GM18502 (cell line): ENCODE measurements around the gene NFILZ.

Experiments
- ATAC-seq: cut with Tn5 transposase; IDR thresholded peaks from one replicate; pipeline ENCODE4 v1.9.1; 2021; ENCODE audit warnings: mild to moderate bottlenecking; ENCODE audit not compliant: unreplicated experiment, poor library complexity

NFILZ gene

GRCh38 chr19:8629996-8630683 lies at the start of gene NFILZ:
Gene NFILZ, plus strand, starts transcription at chr19:8630633. Its CDS starts 46,133 bp downstream, at chr19:8676766.
- ATAC-seq = no peak

DNA sequence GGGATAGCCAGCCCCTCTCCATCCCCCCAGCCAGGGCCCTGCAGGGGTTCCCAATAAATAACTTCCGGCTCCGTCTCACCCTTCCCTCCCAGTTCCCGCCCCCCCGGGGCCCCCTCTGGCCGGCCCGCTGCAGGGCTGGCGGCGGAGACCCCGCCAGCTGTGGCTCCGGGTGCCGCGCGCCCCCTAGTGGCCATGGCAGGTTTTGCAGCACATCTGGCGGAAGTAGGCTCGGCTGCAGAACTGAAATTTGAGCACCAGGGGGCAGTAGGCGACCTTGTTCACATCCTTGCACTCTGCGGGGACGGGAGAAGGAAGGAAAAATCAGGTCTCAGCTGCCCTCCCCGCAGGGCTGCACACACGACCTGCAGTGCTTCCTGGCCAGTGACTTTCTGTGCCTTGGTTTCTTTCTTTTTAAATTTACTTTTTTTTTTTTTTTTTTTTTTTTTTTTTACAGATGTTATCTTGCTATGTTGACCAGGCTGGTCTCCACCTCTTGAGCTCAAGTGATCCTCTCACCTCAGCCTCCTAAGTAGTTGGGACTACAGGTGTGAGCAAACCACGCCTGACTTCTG lies 49.6 kb upstream of the NFILZ start:
- peak; percentile 59 for ATAC-seq

GRCh38 chr19:8584965-8585893 lies 45.2 kb upstream of the NFILZ start:
- no peak for ATAC-seq

DNA sequence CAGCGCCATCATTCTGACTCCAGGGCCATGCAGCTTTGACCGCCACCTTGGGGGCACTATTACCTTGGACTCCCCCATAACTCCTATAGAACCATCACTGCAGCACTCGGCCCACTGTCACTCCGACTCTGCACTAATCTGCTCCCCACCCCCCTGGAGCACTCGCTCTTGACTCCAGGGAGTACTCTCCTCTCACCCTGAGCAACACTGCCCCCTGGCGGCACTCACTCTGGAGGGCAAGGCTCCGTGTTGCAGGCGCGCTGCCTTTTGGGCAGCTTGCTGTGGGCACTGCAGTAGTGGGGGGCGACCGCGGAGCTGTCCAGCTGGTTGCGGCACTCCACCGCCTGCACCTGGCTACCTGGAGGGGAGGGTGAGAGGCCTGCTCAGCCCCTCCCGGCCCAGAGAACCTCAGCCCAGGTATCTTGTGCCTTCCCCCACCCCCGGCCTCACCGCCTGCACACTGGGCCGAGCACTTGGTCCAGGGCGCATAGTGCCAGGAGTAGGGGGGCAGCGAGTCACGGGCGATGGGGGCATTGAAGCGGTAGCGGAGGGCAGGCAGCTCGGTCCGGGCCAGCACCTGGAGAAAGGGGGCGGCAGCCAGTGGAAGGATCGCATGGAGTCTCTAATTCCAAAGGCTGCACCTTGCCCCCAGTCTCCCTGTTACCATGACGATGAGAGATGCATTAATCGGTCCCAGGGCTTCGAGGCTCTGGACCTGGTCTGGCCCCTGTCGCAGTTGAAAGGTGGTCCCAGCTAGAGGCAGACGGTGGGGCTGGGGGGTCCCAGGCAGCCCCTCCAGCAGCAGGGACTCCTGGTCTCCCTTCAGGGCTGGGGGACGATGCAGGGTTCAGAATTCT lies 44.3 kb upstream of the NFILZ start:
- no peak for ATAC-seq

GRCh38 chr19:8589177-8589714 lies 41.2 kb upstream of the NFILZ start:
- no peak for ATAC-seq

- ATAC-seq = no peak
Measured at GRCh38 chr19:8592231-8593009, 38.0 kb upstream of the NFILZ start.

- ATAC-seq = no peak
Measured at GRCh38 chr19:8593931-8594330, 36.5 kb upstream of the NFILZ start.

GRCh38 chr19:8595651-8596050 lies 34.8 kb upstream of the NFILZ start:
- ATAC-seq = no peak

DNA sequence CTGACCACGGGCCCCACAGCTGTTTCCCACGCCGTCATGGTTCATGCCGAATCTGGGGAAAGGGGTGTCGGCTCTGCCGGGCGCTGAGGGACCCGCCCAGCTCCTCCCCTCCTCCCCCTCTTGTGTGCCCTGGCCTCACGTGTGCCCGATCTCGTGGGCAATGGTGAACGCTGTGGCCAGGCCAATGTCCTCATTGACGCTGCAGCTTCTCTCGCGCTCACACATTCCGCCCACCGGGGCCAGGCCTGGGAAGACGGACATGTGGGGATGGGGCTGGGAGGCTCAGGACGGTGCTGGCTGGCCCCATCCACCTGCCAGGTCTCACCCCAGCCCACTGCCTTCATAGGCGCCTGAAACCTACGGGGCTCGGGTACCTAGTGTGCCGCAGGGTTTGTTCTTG lies 34.3 kb upstream of the NFILZ start:
- no peak for ATAC-seq

GRCh38 chr19:8600064-8600463 lies 30.4 kb upstream of the NFILZ start:
- ATAC-seq = no peak

DNA sequence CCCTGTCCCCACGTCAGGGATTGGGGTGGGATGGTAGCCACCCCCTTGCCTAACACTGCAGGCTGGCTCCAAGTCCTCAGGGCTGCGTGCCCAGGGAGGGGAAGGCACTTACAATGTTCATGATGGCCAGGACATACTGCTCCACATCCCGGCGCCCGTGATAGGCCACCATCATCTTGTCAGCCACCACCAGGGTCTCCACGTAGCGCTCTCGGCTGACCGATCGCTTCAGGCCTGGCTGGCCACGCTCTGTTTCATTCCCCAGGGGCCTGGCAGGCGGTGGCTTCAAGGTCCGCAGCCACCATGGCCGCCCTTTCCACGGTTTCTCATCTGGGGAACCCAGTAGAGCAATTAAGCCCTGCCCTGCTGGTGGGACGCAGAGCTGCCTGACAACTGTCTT lies 29.6 kb upstream of the NFILZ start:
- no peak for ATAC-seq

- ATAC-seq = no peak
Measured at GRCh38 chr19:8601796-8602195, 28.6 kb upstream of the NFILZ start.

DNA sequence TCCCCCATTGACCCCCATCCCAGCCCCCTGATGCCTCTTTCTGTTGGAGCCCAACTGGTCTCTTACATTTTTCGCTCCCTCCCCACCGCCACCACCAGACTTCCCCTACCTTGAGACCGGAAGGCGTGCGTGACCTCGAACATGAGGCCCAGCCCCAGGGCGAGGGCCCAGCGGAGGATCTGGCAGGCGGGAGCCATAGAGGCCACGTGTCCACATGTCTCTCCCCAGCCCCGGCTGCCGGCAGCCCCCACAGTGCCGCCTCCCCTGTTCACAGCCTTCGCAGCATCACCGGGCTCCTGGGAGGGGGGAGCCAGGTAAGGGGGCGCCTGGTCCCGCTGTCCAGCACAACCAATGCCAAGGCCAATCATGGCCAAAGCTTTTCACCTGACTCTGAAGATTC lies 24.9 kb upstream of the NFILZ start:
- ATAC-seq = no peak

GRCh38 chr19:8607386-8607785 lies 23.0 kb upstream of the NFILZ start:
- ATAC-seq = no peak

- no peak for ATAC-seq
Measured at GRCh38 chr19:8608941-8609278, 21.5 kb upstream of the NFILZ start.

- ATAC-seq = no peak
Measured at GRCh38 chr19:8609279-8610040, 21.0 kb upstream of the NFILZ start.

GRCh38 chr19:8610041-8610935 lies 20.1 kb upstream of the NFILZ start, which contains the start of gene ADAMTS10:
Gene ADAMTS10, minus strand, starts transcription at chr19:8610715. Its CDS starts 5,005 bp downstream, at chr19:8605710.
- no peak for ATAC-seq

DNA sequence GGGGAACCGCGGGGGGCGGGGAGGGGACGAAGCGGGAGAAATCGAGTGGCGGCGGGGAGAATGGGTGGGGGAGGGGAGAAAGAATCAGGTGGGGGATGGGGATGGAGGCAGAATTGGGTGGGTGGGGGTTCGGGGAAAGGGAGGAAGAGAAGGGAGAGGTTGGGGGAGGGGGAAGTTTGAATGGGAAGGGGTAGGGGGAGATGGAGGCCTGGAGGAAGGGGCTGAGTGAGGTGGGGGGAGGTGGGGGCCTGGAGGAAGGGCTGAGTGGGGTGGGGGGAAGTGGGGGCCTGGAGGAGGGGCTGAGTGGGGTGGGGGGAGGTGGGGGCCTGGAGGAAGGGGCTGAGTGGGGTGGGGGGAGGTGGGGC lies 19.5 kb upstream of the NFILZ start:
- no peak for ATAC-seq
